Fibroblast of peridontal ligament (primary cell): ENCODE results near the gene ZMYND19.
"Not testable (repeated sequence)": the region's sequence is repeated elsewhere in the genome, so short reads cannot be mapped to it uniquely, and the experiment has no call there.

Experiments used
- DNase-seq: peaks from one replicate; pipeline ENCODE4 v3.0.0-alpha.2; 2010; ENCODE audit errors: extremely low read depth

Gene ZMYND19

DNA sequence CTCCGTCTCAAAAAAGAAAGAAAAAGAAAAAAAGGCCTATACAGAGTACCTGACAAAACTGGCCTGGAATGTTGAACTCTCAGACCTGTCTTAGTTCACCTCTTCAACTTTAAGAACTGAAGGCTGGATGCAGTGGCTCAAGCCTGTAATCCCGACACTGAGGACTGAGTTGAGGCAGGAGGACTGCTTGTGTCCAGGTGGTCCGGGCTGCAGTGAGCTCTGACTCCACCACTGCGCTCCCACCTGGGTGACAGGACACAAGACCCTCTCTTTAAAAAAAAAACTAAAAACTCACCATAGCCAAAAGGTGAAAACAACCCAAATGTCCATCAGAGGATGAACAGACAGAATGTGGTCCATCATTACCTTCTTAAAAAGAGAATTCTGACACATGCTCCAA, 32.2 kb downstream of the ZMYND19 start:
- DNase-seq, result no peak

DNA sequence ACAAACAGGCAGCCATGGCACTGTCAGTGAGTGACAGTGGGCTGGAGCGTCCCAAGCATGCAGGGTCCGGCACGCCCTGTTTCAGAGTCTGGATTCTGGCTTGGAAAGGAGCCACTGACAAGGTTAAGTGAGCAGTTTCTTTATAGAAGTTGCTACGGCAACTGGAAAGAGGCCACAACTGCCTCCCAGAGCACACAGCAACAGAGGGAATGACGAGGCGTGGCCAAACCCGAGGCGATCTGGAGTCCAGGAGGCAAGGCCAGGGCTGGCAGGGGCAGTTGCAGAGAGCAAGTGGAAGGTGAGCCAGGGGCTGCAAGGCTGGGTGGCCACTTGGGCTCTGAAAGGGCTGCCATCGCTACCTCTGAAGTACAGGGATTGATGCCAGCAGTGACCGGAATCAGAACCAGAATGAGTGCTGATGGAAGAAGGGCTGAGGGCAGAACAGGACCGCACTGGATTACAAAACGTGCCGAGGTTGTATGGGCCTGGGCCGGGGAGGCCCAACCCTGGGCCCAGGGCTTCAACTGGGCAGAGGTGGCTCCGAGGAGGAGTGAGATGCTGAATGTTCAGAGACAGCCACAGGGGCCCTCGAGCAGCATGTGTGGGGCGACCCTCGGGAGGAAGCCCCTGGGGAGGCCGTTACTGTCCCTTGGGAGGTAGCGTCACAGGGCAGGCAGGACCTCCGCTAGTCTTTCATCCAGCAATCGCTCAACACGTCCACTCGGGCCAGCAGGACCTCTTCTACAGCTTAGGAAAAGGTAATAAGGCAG, 34.1 kb downstream of the ZMYND19 start:
- DNase-seq, result no peak

DNA sequence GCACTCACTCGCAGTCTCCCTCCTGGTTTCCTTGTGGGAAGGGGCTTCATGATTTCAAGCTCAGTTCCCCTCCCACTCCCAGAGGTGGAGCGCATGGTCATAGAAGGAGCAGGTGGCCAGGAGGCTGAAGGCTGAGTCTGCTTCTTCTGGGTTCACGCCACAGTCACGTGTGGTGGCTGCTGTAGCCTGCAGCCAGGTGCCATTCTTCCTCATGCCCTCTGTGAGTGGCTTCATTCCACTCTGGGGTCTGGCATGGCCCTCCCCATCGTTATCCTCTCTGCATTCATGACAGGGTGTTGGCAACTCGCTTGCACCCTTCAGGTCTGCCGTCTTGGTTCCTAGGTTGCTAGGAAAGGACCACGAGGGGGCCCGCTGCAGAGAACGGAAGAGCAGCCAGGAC, 35.1 kb downstream of the ZMYND19 start:
- DNase-seq, result no peak

GRCh38 chr9:137554349-137554748, 36.0 kb downstream of the ZMYND19 start:
- DNase-seq, result no peak

GRCh38 chr9:137553654-137554053, 36.7 kb downstream of the ZMYND19 start:
- DNase-seq, result not testable (repeated sequence)

DNA sequence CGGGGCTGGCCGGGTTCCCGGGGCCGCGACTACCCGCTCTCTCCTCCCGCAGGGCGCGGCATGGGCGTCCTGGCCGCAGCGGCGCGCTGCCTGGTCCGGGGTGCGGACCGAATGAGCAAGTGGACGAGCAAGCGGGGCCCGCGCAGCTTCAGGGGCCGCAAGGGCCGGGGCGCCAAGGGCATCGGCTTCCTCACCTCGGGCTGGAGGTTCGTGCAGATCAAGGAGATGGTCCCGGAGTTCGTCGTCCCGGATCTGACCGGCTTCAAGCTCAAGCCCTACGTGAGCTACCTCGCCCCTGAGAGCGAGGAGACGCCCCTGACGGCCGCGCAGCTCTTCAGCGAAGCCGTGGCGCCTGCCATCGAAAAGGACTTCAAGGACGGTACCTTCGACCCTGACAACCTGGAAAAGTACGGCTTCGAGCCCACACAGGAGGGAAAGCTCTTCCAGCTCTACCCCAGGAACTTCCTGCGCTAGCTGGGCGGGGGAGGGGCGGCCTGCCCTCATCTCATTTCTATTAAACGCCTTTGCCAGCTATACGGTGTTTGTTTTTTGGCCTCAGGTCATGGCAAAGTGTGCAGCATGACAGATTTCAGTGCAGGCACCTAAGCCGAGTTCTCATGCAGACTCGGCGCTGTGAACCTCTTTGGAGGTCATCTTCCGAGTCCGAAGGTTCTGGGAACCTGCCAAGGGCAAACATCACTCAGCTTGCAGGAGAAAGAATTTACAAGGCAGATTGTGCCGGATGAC, 38.1 kb downstream of the ZMYND19 start:
- no peak for DNase-seq

- DNase-seq, result peak; percentile 57
These were observed 38.9 kb downstream of the ZMYND19 start, which contains the start of gene MRPL41 for GRCh38 chr9:137551264-137552021. Gene MRPL41 (plus strand): TSS chr9:137551879. CDS start chr9:137552082, 203 bp downstream.

DNA sequence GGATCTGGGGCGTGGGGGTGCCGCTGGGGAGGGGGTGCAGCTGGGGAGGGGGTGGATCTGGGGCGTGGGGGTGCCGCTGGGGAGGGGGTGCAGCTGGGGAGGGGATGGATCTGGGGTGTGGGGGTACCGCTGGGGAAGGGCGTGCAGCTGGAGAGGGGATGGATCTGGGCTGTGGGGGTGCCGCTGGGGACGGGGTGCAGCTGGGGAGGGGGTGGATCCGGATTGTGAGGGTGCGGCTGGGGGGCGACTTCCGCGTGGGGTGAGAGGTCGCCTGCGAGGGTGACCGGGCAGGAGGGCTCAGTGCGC, 39.4 kb downstream of the ZMYND19 start:
- not testable (repeated sequence) for DNase-seq

DNA sequence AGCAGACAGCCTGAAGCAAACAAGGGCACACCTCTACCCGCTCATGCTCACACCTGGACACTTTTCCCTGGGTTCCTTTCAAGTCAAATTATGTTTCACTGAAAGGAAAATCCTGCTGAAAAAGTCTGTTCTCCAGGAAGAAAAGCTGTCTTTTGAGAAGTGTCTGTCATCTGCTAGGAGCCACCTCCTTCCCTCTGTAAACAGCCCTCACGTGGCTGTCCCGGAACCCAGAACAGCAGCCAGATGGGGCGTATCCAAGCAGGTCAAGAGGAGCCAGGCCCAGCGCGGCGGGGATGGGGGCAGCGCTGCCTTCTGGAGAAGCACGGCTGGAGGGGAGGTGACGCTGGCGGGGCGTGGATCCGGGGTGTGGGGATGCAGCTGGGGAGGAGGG, 40.1 kb downstream of the ZMYND19 start, which contains the start of gene PNPLA7:
Gene PNPLA7, minus strand, starts transcription at position 172 of the 391 bp plus-strand sequence. CDS start 205 bp downstream, outside the sequence.
- peak; percentile 53 for DNase-seq

DNA sequence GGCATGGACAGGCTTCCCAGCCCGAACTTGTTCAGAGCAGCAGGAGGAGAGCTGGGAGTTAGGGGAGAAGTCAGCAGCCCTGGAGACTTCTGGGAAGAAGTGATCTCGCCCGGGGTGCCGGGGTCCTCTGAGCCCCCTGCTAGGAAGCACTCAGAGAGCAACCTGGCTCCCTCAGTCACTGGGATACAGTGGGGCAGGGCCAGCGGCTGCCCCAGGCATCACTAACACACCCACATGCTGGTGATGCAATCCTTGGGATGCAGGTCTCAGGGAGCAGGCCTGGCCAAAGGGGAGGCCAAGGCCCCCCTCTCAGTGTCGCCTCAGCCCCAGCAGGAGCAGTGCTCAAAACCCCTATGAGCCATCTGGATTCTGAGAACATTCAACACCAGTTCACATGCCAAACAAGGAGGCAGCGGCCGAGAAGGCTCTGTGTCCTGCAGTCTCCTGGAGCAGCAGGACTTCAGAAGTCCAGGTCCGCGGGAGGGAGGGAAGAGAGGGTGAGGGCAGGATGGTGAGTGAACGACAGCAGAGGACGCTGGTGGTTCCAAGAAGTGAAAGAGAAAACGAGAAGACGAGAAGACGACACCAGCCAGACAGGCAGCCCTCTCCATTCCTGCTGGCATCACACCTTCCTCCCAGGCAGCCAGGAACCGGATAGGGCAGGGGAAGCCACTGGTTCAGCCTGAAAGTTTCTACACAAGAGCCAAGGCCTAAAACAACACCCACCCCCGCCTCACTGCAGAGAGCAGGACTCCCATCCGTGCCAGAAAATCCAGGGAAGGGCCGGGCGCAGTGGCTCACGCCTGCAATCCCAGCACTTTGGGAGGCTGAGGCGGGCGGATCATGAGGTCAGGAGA, 42.4 kb downstream of the ZMYND19 start:
- no peak for DNase-seq

DNA sequence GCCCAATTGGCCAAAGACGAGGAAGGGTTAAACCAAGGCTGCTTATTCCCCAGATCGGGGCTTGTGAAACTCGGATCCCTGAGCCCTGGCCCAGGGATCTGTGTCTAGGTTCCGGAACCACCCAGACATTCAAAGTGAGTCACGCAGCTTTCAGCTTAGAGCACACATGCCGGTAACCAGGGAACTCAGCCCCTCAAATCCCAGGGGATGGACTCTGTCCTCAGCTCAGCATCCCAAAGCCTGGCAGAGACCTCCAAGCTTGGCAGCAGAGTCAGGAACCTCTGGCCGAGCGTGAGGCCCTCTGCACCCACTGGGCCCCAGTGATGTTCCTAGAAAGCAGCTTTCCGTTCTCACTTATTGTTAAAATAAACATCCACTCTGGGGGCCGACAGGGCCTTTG, 45.2 kb downstream of the ZMYND19 start:
- peak; percentile 71 for DNase-seq

DNA sequence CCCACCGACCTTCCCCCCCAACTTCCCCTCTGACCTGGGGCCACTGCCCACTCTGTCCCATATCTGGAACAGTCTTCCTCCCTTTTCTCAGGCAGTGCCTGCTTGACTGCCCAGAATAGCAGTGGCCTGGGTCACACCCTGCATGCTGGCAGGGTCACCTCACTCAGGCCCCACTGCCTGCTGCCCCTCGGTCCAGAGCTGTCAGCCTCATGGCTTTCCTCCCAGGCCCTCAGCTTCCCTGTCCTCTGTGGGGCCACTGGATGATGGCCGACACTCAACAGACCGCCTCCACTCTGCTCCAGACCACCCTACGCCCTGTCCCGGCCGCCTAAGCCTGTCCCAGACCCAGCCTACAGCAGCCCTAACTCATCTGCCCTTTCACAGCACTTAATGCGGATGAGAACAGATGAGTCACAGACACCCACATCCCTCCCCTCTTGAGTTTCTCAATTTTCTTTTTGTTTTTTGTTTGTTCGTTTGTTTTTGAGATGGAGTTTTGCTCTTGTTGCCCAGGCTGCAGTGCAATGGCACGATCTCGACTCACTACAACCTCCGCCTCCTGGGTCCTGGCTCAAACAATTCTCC, 46.0 kb downstream of the ZMYND19 start:
- DNase-seq, result peak; percentile 26

GRCh38 chr9:137543237-137543963, 46.9 kb downstream of the ZMYND19 start:
- DNase-seq, result no peak

DNA sequence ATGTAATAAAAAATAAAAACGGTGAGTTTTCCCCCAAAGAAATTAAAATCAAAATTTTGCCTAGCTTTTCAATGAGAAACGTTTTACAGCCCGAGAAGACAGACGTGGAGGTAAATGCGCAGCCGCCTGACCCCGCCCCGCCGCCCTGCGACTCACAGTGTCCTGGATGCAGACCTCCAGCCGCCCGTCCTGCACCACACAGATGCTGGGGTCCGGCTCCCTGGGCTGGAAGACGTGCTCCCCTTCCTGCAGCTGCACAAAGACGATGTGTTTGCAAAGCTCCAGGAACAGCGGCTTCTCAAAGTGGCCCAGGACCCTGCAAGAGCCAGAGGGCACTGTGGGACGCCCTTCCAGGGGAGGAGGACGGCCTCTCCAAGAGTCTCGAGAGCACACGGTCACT, 47.8 kb downstream of the ZMYND19 start:
- no peak for DNase-seq

- no peak for DNase-seq
These were observed 49.8 kb downstream of the ZMYND19 start for GRCh38 chr9:137540536-137540935.

- no peak for DNase-seq
These were observed 52.3 kb downstream of the ZMYND19 start for GRCh38 chr9:137538058-137538457.

DNA sequence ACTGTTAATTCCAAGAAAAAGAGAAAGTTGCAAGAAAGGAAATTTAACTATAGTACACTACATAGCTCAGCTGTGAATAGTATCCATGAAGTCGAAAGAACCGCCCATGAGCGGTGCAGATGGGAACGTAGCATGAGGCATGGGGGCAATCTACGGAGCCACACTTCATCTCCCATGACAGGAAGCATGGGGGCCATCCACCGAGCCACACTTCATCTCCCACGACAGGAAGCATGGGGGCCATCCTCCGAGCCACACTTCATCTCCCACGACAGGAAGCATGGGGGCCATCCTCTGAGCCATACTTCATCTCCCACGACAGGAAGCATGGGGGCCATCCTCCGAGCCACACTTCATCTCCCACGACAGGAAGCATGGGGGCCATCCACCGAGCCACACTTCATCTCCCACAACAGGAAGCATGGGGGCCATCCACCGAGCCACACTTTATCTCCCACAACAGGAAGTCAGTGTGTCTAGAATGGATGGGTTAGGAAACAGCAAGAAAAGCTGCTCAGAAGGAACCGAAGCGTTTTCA, 53.6 kb downstream of the ZMYND19 start:
- not testable (repeated sequence) for DNase-seq

DNA sequence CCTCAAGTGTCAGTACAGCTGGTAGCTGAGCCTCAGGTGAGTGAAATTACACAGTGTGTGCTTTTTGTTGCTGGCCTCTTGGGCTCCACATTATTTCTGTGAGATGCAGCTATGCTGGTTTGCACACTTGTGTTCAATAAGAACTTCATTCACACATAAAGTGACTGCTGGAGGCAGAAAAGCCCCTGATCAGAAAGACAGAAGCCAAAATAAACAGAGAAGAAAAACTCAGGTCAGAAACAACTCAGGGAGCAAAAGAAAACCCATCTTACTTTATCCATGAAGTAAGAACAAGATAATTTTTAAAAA, 55.2 kb downstream of the ZMYND19 start:
- no peak for DNase-seq

DNA sequence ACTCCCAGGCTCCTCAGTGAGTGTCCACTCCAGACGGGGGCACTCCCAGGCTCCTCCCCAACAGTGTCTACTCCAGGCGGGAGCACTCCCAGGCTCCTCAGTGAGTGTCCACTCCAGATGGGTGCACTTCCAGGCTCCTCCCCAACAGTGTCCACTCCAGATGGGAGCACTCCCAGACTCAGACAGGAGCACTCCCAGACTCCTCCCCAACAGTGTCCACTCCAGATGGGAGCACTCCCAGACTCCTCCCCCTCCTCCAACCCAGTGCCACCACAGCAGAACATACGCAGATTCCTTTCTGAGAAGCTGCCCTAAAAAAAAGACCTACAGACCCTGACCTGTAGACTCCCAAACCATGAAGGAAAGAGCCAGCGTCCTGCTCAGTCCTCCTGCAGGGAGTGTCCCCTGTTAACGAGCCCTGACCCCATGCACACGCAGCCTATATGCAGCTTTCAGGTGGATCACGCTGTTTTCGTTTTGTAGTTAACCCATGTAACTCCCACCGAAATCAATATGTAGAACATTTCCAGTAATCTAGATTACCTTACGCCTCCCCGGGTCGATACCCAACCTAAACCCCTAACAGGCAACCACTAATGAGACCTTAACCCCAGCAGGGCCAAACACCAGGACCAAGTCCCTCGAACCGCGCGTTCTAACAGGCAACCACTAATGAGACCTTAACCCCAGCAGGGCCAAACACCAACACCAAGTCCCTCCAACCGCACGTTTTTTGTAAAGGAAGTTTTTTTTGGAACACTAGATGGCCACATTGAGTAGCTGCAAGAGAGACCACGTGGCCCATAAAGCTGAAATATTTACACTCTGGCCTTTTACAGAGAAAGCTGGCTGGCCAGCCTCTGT, 55.8 kb downstream of the ZMYND19 start:
- peak; percentile 70 for DNase-seq
